ENCODE data around the gene LHFPL2.

Gene LHFPL2

GRCh38 chr5:78543916-78544315, 104.7 kb downstream of the LHFPL2 start:
- DNase-seq (ENCODE audit: low spot score): no peak

- no peak for DNase-seq (ENCODE audit: low spot score)
These were observed 105.3 kb downstream of the LHFPL2 start for GRCh38 chr5:78543292-78543691.

- no peak for DNase-seq (ENCODE audit: low spot score)
These were observed 106.2 kb downstream of the LHFPL2 start for GRCh38 chr5:78542321-78542840.

- no peak for DNase-seq (ENCODE audit: low spot score)
These were observed 107.4 kb downstream of the LHFPL2 start for GRCh38 chr5:78541086-78541654.

GRCh38 chr5:78540335-78541085, 108.1 kb downstream of the LHFPL2 start:
- DNase-seq (ENCODE audit: low spot score): no peak

- DNase-seq (ENCODE audit: low spot score): no peak
These were observed 110.2 kb downstream of the LHFPL2 start for GRCh38 chr5:78538240-78538850.

GRCh38 chr5:78537821-78538220, 110.8 kb downstream of the LHFPL2 start:
- DNase-seq (ENCODE audit: low spot score): no peak

GRCh38 chr5:78537411-78537810, 111.2 kb downstream of the LHFPL2 start:
- no peak for DNase-seq (ENCODE audit: low spot score)

GRCh38 chr5:78536661-78537196, 111.8 kb downstream of the LHFPL2 start:
- no peak for DNase-seq (ENCODE audit: low spot score)

- DNase-seq (ENCODE audit: low spot score): no peak
These were observed 113.7 kb downstream of the LHFPL2 start for GRCh38 chr5:78534905-78535200.

- DNase-seq (ENCODE audit: low spot score): no peak
These were observed 114.2 kb downstream of the LHFPL2 start for GRCh38 chr5:78534148-78534904.

- DNase-seq (ENCODE audit: low spot score): no peak
These were observed 115.2 kb downstream of the LHFPL2 start for GRCh38 chr5:78533356-78533755.

- DNase-seq (ENCODE audit: low spot score): no peak
These were observed 118.1 kb downstream of the LHFPL2 start for GRCh38 chr5:78530342-78531096.

- DNase-seq (ENCODE audit: low spot score): no peak
These were observed 120.6 kb downstream of the LHFPL2 start for GRCh38 chr5:78527925-78528324.

- no peak for DNase-seq (ENCODE audit: low spot score)
These were observed 121.3 kb downstream of the LHFPL2 start for GRCh38 chr5:78527054-78527859.

- DNase-seq (ENCODE audit: low spot score): no peak
These were observed 122.5 kb downstream of the LHFPL2 start for GRCh38 chr5:78526049-78526525.

GRCh38 chr5:78523314-78524193, 125.0 kb downstream of the LHFPL2 start:
- no peak for DNase-seq (ENCODE audit: low spot score)

GRCh38 chr5:78522476-78523260, 125.9 kb downstream of the LHFPL2 start:
- no peak for DNase-seq (ENCODE audit: low spot score)

- DNase-seq (ENCODE audit: low spot score): no peak
These were observed 127.1 kb downstream of the LHFPL2 start for GRCh38 chr5:78521455-78521854.
